MCF 10A (cell line): ENCODE results near the gene DMBT1. TPM values are rescaled to one million over a fixed set of nuclear protein-coding genes. Genes with fewer than 3 reads are reported as not detected.

Experiments
- BruUV-seq: library from RNA; stranded (reverse); fragments of 400-500 nt; replicated peaks from 2 replicates; lab custom pipeline; 2021; lab: Mats Ljungman, UMichigan
- CTCF ChIA-PET: fragments of 300-600 bp; sonication (Branson Sonifier 250); formaldehyde crosslinking; extraction: SDS; loops from one replicate; lab custom pipeline; 2021; ENCODE audit warnings: antibody characterized with exemption, inconsistent platforms; lab: Yijun Ruan, JAX
- POLR2A ChIA-PET: fragments of 300-600, 350-650 bp; sonication (Branson Sonifier 250); formaldehyde crosslinking; extraction: SDS; loops from one replicate; lab custom pipeline; 2020; ENCODE audit warnings: antibody characterized with exemption, inconsistent platforms; lab: Yijun Ruan, JAX
- DNase-seq: peaks from one replicate; pipeline ENCODE4 v3.0.0-alpha.2; 2018; ENCODE audit not compliant: unreplicated experiment
- H3K27ac Mint-ChIP-seq: one replicate; pipeline ENCODE4 v1.8.0; 2022; ENCODE audit warnings: mild to moderate bottlenecking, low read depth, mixed read lengths; ENCODE audit not compliant: unreplicated experiment
- H3K27me3 Mint-ChIP-seq: one replicate; pipeline ENCODE4 v1.8.0; 2022; ENCODE audit warnings: mixed read lengths; ENCODE audit not compliant: insufficient read depth, unreplicated experiment
- H3K36me3 Mint-ChIP-seq: one replicate; pipeline ENCODE4 v1.8.0; 2022; ENCODE audit warnings: mild to moderate bottlenecking, moderate library complexity, mixed read lengths; ENCODE audit not compliant: insufficient read depth, unreplicated experiment
- H3K4me1 Mint-ChIP-seq: one replicate; pipeline ENCODE4 v1.8.0; 2022; ENCODE audit warnings: mixed read lengths; ENCODE audit not compliant: insufficient read depth, unreplicated experiment
- H3K4me3 Mint-ChIP-seq: one replicate; pipeline ENCODE4 v1.8.0; 2022; ENCODE audit warnings: mild to moderate bottlenecking, moderate library complexity, mixed read lengths; ENCODE audit not compliant: unreplicated experiment
- H3K9me3 Mint-ChIP-seq: one replicate; pipeline ENCODE4 v1.8.0; 2022; ENCODE audit warnings: mixed read lengths; ENCODE audit not compliant: unreplicated experiment
- CTCF ChIP-seq: fragments of 200-600 bp; IDR thresholded peaks from one replicate; pipeline ENCODE4 v1.8.0; 2022; ENCODE audit warnings: antibody characterized with exemption, mild to moderate bottlenecking; ENCODE audit not compliant: unreplicated experiment
- intact Hi-C: fragments of 100-400 bp; cut with micrococcal nuclease; formaldehyde crosslinking; loops from 2 replicates; pipeline ENCODE4 v1.14.1; 2022
- total RNA-seq: library from RNA; stranded (reverse); gene quantifications from 2 replicates; pipeline ENCODE4 v1.2.3, GENCODE V29; 2022

Gene DMBT1
- total RNA-seq, 1 experiment from 2014 or later, result 7.6 TPM

- TF ChIP-seq CTCF, result no peak
- intact Hi-C loops, result no loop called here
These were observed 97.2 kb downstream of the DMBT1 start for GRCh38 chr10:122657729-122658128.

GRCh38 chr10:122658356-122659049 is 97.9 kb downstream of the DMBT1 start:
- no TSS peak for BruUV-seq
- no peaks in the 10 kb centered on the region for H3K4me1 Mint-ChIP-seq
- H3K4me3 Mint-ChIP-seq, result no peak overlapping the region
- ChIA-PET POLR2A (no interaction called here), CTCF (interaction anchor here (1.0 to 2.3 kb wide), 2 partner anchors 9 to 46 kb away, joined by 3 to 17 read pairs; no protein-coding TSS in a partner anchor)
- peaks cover 26% of the 10 kb centered on the region for H3K27me3 Mint-ChIP-seq
- no peaks in the 10 kb centered on the region for H3K36me3 Mint-ChIP-seq
- TF ChIP-seq CTCF, result no peak
- intact Hi-C loops, result no loop called here
- no peak for DNase-seq
- no peaks in the 10 kb centered on the region for H3K9me3 Mint-ChIP-seq
- H3K27ac Mint-ChIP-seq, result no peak overlapping the region

More at GRCh38 chr10:122657729-122658128, 97.2 kb downstream of the DMBT1 start:
- CTCF ChIA-PET, result interaction anchor here (0.6 to 1.0 kb wide), 2 partner anchors 27 to 47 kb away, joined by 3 to 4 read pairs; no protein-coding TSS in a partner anchor
- BruUV-seq, result no TSS peak
- DNase-seq, result no peak
- H3K4me3 Mint-ChIP-seq, result no peak overlapping the region
- POLR2A ChIA-PET, result no interaction called here
- H3K9me3 Mint-ChIP-seq, result no peaks in the 10 kb centered on the region
- no peak overlapping the region for H3K27ac Mint-ChIP-seq
- peaks cover 33% of the 10 kb centered on the region for H3K27me3 Mint-ChIP-seq
- H3K4me1 Mint-ChIP-seq, result no peaks in the 10 kb centered on the region
- H3K36me3 Mint-ChIP-seq, result no peaks in the 10 kb centered on the region

GRCh38 chr10:122659126-122659525 is 98.6 kb downstream of the DMBT1 start:
- no peaks in the 10 kb centered on the region for H3K4me1 Mint-ChIP-seq
- CTCF ChIA-PET, result interaction anchor here (0.7 to 2.3 kb wide), 2 partner anchors 10 to 11 kb away, joined by 3 to 17 read pairs; no protein-coding TSS in a partner anchor
- intact Hi-C loops, result no loop called here
- TF ChIP-seq CTCF, result no peak
- H3K27me3 Mint-ChIP-seq, result peaks cover 19% of the 10 kb centered on the region
- DNase-seq, result no peak
- POLR2A ChIA-PET, result no interaction called here
- no peak overlapping the region for H3K4me3 Mint-ChIP-seq
- no peaks in the 10 kb centered on the region for H3K9me3 Mint-ChIP-seq
- H3K27ac Mint-ChIP-seq, result no peak overlapping the region
- H3K36me3 Mint-ChIP-seq, result no peaks in the 10 kb centered on the region
- BruUV-seq, result no TSS peak

GRCh38 chr10:122659651-122660050 is 99.1 kb downstream of the DMBT1 start:
- Mint-ChIP-seq H3K9me3 (no peaks in the 10 kb centered on the region), H3K27me3 (peaks cover 14% of the 10 kb centered on the region), H3K36me3 (no peaks in the 10 kb centered on the region), H3K4me3 (no peak overlapping the region), H3K27ac (no peak overlapping the region), H3K4me1 (no peaks in the 10 kb centered on the region)
- BruUV-seq, result no TSS peak
- DNase-seq, result no peak
- TF ChIP-seq CTCF, result no peak
- intact Hi-C loops, result no loop called here
- ChIA-PET POLR2A (no interaction called here), CTCF (interaction anchor here (0.7 to 2.3 kb wide), 2 partner anchors 11 kb away, joined by 3 to 17 read pairs; no protein-coding TSS in a partner anchor)
